HepG2 (cell line): ENCODE data around the gene R3HCC1L. TPM values are rescaled to one million over a fixed set of nuclear protein-coding genes. Genes with fewer than 3 reads are reported as not detected.

Experiments
- ATAC-seq: fragments of 200-7000 bp; cut with Tn5 transposase; 3 replicates; pipeline ENCODE4 v1.9.1; 2020; ENCODE audit warnings: mild to moderate bottlenecking, moderate library complexity
- BruUV-seq: library from RNA; stranded (reverse); fragments of 400-500 nt; replicated peaks from 2 replicates; lab custom pipeline; 2021; lab: Mats Ljungman, UMichigan
- CTCF ChIA-PET: fragments of 300-600 bp; formaldehyde crosslinking; extraction: SDS; loops from one replicate; lab custom pipeline; 2021; ENCODE audit warnings: low total read pairs, inconsistent platforms, low intra/inter-chr PET ratio; lab: Yijun Ruan, JAX
- POLR2A ChIA-PET: fragments of 350-600 bp; sonication (Branson Sonifier 250); formaldehyde crosslinking; loops from one replicate; lab custom pipeline; 2020; ENCODE audit warnings: antibody characterized with exemption, inconsistent platforms; lab: Yijun Ruan, JAX
- DNase-seq: peaks from one replicate; pipeline ENCODE4 v3.0.0-alpha.2; 2015; ENCODE audit warnings: low spot score
- FAIRE-seq: peaks from 3 replicates; lab custom pipeline; 2011; peaks lifted over from hg19 to GRCh38; lab: Jason Lieb, UNC
- H2AFZ ChIP-seq: one replicate; pipeline ENCODE4 v1.6.1; 2011; ENCODE audit warnings: low read length, inconsistent platforms
- H3K27ac ChIP-seq: fragments of 300-600 bp; 3 replicates; pipeline ENCODE4 v1.8.0; 2011; ENCODE audit warnings: mixed run types, mild to moderate bottlenecking, mixed read lengths, low read length, inconsistent platforms; ENCODE audit not compliant: insufficient read depth; ENCODE audit errors: extremely low read length
- H3K27me3 ChIP-seq, 2 experiments: fragments of 200-600 bp in 1 of 2; 2 replicates in 1 of 2; 3 replicates in 1 of 2; pipeline versions ENCODE4 v1.6.0 to v1.8.0; 2011; ENCODE audit warnings: low read length in 2 of 2, mild to moderate bottlenecking in 2 of 2, moderate library complexity in 2 of 2, inconsistent platforms in 1 of 2; ENCODE audit not compliant: insufficient read depth in 2 of 2, control insufficient read depth in 1 of 2
- H3K36me3 ChIP-seq, 2 experiments: fragments of 200-600 bp in 1 of 2; replicated peaks in 1 of 2; 2 replicates in 1 of 2; 3 replicates in 1 of 2; pipeline versions ENCODE4 v1.5.1 to v1.8.0; 2011; ENCODE audit warnings: low read length in 2 of 2, inconsistent platforms in 1 of 2; ENCODE audit not compliant: insufficient read depth in 2 of 2, control insufficient read depth in 1 of 2
- H3K4me1 ChIP-seq: 2 replicates; pipeline ENCODE4 v1.5.1; 2012; ENCODE audit warnings: low read length, inconsistent platforms; ENCODE audit not compliant: insufficient read depth
- H3K4me2 ChIP-seq: 2 replicates; pipeline ENCODE4 v1.6.0; 2011; ENCODE audit warnings: low read depth, low read length, inconsistent platforms
- H3K4me3 ChIP-seq, 3 experiments: fragments of 200-600 bp in 1 of 3; sonication (generic), shearing (Covaris generic) in 1 of 3; replicated peaks in 1 of 3; 2 replicates each; pipeline ENCODE4 v1.5.1; 2011 to 2016; ENCODE audit warnings: low read length in 3 of 3, inconsistent platforms in 2 of 3, low read depth in 2 of 3, mild to moderate bottlenecking in 2 of 3, control low read depth in 1 of 3, mixed read lengths in 1 of 3; ENCODE audit not compliant: insufficient read depth in 1 of 3
- H3K79me2 ChIP-seq: one replicate; pipeline ENCODE4 v1.6.1; 2011; ENCODE audit warnings: low read length, inconsistent platforms; ENCODE audit not compliant: insufficient read depth
- H3K9ac ChIP-seq: 2 replicates; pipeline ENCODE4 v1.6.0; 2011; ENCODE audit warnings: mild to moderate bottlenecking, low read depth, low read length, inconsistent platforms; ENCODE audit not compliant: insufficient read depth
- H3K9me3 ChIP-seq: 2 replicates; pipeline ENCODE4 v1.5.1; 2012; ENCODE audit warnings: mild to moderate bottlenecking, low read length
- H4K20me1 ChIP-seq: 2 replicates; pipeline ENCODE4 v1.6.0; 2011; ENCODE audit warnings: inconsistent platforms, mild to moderate bottlenecking, low read length, moderate library complexity; ENCODE audit not compliant: insufficient read depth
- ETV5 ChIP-seq: IDR thresholded peaks from 2 replicates; pipeline ENCODE4 v1.6.1; 2018; ENCODE audit warnings: missing biosample characterization, missing genetic modification reagents, inconsistent platforms, borderline replicate concordance
- SMARCE1 ChIP-seq: fragments of 450-650 bp; IDR thresholded peaks from 2 replicates; pipeline ENCODE4 v1.6.1; 2017; ENCODE audit warnings: borderline replicate concordance
- SP2 ChIP-seq: sonication (generic); formaldehyde crosslinking; IDR thresholded peaks from 2 replicates; pipeline ENCODE4 v1.5.1; 2020; ENCODE audit warnings: mild to moderate bottlenecking, missing genetic modification reagents
- THRA ChIP-seq: sonication (generic); formaldehyde crosslinking; IDR thresholded peaks from 2 replicates; pipeline ENCODE4 v1.4.0; 2020; ENCODE audit warnings: missing genetic modification reagents, borderline replicate concordance
- U2AF2 ChIP-seq: fragments of 200-400 bp; formaldehyde crosslinking; IDR thresholded peaks from 2 replicates; pipeline ENCODE4 v1.6.1; 2017; ENCODE audit warnings: low read depth, mild to moderate bottlenecking, low read length
- ZNF282 ChIP-seq: fragments of 450-650 bp; IDR thresholded peaks from 2 replicates; pipeline ENCODE4 v1.6.1; 2018; ENCODE audit not compliant: partially characterized antibody
- ZNF292 ChIP-seq: sonication (generic); formaldehyde crosslinking; IDR thresholded peaks from 2 replicates; pipeline ENCODE4 v1.8.1; 2022; ENCODE audit warnings: mild to moderate bottlenecking, low read depth, missing genetic modification reagents, borderline replicate concordance
- ZNF703 ChIP-seq: sonication (generic); formaldehyde crosslinking; IDR thresholded peaks from 2 replicates; pipeline ENCODE4 v1.5.1; 2020; ENCODE audit warnings: missing genetic modification reagents, mild to moderate bottlenecking, moderate library complexity, borderline replicate concordance
- ZNF746 ChIP-seq: sonication (generic); formaldehyde crosslinking; IDR thresholded peaks from 2 replicates; pipeline ENCODE4 v1.8.0; 2022; ENCODE audit warnings: mild to moderate bottlenecking, missing genetic modification reagents
- ZNF816 ChIP-seq: sonication (generic); formaldehyde crosslinking; IDR thresholded peaks from 2 replicates; pipeline ENCODE4 v1.8.0; 2022; ENCODE audit warnings: missing genetic modification reagents, mild to moderate bottlenecking, borderline replicate concordance
- WGBS: methylation state at CpG from one replicate; pipeline ENCODE4 v1.1.6; 2017; ENCODE audit warnings: low lambda C conversion rate; 5-methylcytosine and 5-hydroxymethylcytosine counted together
- in situ Hi-C: cut with HindIII; loops from 2 replicates; pipeline ENCODE4 v1.10.0; 2017; ENCODE audit warnings: low pct_unique_long_range_greater_than_20kb; ENCODE audit not compliant: extremely low pct_ligation_motif_present
- intact Hi-C: fragments of 100-400 bp; cut with micrococcal nuclease; formaldehyde crosslinking; loops from one replicate; pipeline ENCODE4 v1.10.0; 2022; ENCODE audit not compliant: unreplicated experiment
- polyA plus RNA-seq, 8 experiments: library from polyadenylated mRNA; depleted of rRNA in 3 of 8; stranded (reverse) in 7 of 8; unstranded in 1 of 8; fragments of >200 nt; fragmentation: Illumina TruSeq in 4 of 8; extraction: Trizol in 4 of 8; gene quantifications; 2 replicates each; pipeline versions ENCODE4 v1.2.1 to v1.2.3, GENCODE V29; 2011 to 2016; ENCODE audit warnings: low read depth in 4 of 8, missing spikeins in 1 of 8, mixed read lengths in 1 of 8; ENCODE audit not compliant: insufficient read depth in 1 of 8
- total RNA-seq, 5 experiments: library from RNA; depleted of rRNA; stranded (reverse); fragments of >200 nt; fragmentation: Illumina TruSeq; extraction: Trizol; gene quantifications; 2 replicates each; pipeline ENCODE4 v1.2.3, GENCODE V29; 2016; ENCODE audit warnings: low read depth in 1 of 5
- TF ChIP-seq, protein P1 (sequence below): IDR thresholded peaks from 2 replicates; pipeline ENCODE4 v1.6.1; 2016
- TF ChIP-seq, protein P2 (sequence below): sonication (generic); formaldehyde crosslinking; IDR thresholded peaks from 2 replicates; pipeline ENCODE4 v1.5.0; 2020; ENCODE audit warnings: mild to moderate bottlenecking, missing genetic modification reagents

R3HCC1L gene
- total and polyA plus RNA-seq, 2 of the 13 experiments (the other 11 are each of a cell fraction or from before 2014, with no cell fraction given) = 6.5 to 12.2 TPM

DNA sequence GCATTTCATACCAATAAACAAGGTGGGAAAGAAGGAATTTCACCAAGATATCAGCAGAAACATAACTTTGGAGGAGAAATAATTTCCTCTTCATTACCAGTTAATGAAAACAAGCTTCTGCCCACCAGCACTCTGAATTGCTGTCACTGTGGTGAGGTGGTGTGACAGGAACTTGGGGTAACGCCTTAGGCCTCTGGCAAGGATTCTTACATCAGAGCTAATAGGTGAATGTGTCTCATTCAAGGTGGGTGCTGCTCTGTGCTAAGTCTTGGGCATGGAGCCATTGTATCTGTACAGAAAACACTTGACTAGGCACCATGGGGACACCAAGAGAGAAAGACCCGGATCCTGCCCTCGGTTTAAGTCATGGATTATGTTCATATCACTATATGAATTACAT is 141.9 kb downstream of the R3HCC1L start:
- Histone ChIP-seq H3K9ac (no peak overlapping the region), H3K4me2 (no peak overlapping the region), H3K36me3 (no peaks in the 10 kb centered on the region), H3K4me1 (peaks cover 37% of the 10 kb centered on the region), H3K4me3 (no peak overlapping the region), H3K27me3 (peaks cover 0 to 3% of the 10 kb centered on the region in 2 experiments; a peak in 2 of 5 replicates), H2AFZ (no peak overlapping the region), H4K20me1 (no peaks in the 10 kb centered on the region), H3K27ac (no peak overlapping the region), H3K79me2 (no peaks in the 10 kb centered on the region), H3K9me3 (no peaks in the 10 kb centered on the region)
- DNase-seq (no peak), ATAC-seq (no peak), FAIRE-seq (no peak)
- in situ Hi-C loops (no loop called here), intact Hi-C loops (no loop called here)
- WGBS = 38% methylated on average over 3 of the region's 3 CpGs
- ChIA-PET POLR2A (no interaction called here), CTCF (no interaction called here)
- BruUV-seq = no TSS peak
- no peak for TF ChIP-seq SP2 (CRISPR knock-in tag)
- TF ChIP-seq U2AF2 = no peak
- TF ChIP-seq ETV5 = no peak
- TF ChIP-seq, protein P1, sequence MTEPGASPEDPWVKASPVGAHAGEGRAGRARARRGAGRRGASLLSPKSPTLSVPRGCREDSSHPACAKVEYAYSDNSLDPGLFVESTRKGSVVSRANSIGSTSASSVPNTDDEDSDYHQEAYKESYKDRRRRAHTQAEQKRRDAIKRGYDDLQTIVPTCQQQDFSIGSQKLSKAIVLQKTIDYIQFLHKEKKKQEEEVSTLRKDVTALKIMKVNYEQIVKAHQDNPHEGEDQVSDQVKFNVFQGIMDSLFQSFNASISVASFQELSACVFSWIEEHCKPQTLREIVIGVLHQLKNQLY = no peak
- TF ChIP-seq ZNF292 (CRISPR knock-in tag) = no peak
- no peak for TF ChIP-seq ZNF746 (CRISPR knock-in tag)
- TF ChIP-seq SMARCE1 = no peak
- TF ChIP-seq ZNF703 (CRISPR knock-in tag) = no peak
- TF ChIP-seq, protein P2, sequence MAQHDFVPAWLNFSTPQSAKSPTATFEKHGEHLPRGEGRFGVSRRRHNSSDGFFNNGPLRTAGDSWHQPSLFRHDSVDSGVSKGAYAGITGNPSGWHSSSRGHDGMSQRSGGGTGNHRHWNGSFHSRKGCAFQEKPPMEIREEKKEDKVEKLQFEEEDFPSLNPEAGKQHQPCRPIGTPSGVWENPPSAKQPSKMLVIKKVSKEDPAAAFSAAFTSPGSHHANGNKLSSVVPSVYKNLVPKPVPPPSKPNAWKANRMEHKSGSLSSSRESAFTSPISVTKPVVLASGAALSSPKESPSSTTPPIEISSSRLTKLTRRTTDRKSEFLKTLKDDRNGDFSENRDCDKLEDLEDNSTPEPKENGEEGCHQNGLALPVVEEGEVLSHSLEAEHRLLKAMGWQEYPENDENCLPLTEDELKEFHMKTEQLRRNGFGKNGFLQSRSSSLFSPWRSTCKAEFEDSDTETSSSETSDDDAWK (CRISPR knock-in tag) = no peak
- TF ChIP-seq THRA = no peak
- no peak for TF ChIP-seq ZNF816
- TF ChIP-seq ZNF282 = no peak
